Measurements from ENCODE around the gene NEK10.
"Not testable (repeated sequence)": the region's sequence is repeated elsewhere in the genome, so short reads cannot be mapped to it uniquely, and the experiment has no call there.

Gene NEK10

GRCh38 chr3:27354161-27354560, 15.0 kb downstream of the NEK10 start:
- no peak for DNase-seq (ENCODE audit: low read depth in 2 of 2)

- no peak for DNase-seq (ENCODE audit: low read depth in 2 of 2)
Measured at GRCh38 chr3:27353221-27353620, 16.0 kb downstream of the NEK10 start.

DNA sequence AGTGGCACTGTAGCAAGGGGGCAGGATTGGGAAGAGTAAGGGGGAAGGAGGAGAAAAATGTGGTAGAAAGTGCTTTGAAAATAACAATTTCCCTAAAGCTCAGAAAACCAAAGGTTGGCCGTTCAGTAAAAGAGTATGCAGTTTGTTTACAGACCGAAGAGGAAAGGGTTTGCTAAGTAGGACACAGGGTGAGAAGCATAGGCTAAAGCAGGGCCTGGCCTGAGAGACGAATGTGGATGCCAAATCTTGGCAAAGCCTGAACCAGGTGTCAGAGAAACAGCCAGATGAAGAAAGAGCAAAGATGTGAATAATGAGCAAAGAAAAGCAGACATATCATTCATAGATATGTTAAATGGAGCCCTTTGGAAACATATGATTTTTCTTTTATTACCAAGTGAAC, 17.1 kb downstream of the NEK10 start:
- no peak for DNase-seq (ENCODE audit: low read depth in 2 of 2)

DNA sequence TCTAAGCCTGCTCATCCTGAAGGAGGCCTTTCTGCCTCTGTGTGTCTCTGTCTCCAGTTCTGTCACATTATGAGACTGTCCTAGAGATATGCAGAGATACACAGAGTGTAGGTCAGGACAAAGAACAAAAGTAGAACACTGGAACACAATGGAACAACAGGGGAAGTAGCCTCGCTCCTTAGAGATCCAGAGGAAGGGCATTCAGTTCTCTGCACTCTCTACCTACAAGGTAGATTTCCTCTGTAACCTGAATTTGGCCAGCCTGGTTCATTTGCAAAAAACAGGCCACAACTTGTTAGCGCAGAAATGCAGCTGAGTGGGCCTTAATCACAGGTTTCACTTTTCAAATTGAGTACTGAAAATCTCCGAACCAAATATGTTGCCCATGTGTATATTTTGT, 19.4 kb downstream of the NEK10 start:
- no peak for DNase-seq (ENCODE audit: low read depth in 2 of 2)

GRCh38 chr3:27345959-27346865, 23.0 kb downstream of the NEK10 start:
- DNase-seq (ENCODE audit: low read depth in 2 of 2) = no peak

DNA sequence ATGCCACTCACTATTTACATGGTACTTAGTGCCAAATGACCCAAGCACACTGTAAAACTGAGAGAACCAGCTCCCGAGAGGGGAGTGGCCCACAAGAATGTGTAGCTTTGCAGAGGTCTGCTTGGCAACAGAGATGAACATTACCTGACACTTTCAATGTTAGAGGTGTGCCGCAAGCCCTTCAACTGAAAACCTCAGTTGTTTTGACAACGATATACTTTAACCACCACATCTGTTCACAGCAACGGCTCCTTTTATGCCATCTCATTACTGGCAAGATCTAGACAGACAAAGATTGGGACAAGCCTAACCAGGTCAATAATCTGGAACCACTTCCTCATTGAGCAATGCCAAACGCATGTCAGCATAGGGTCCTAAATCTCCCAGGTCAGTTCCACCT, 23.7 kb downstream of the NEK10 start:
- no peak for DNase-seq (ENCODE audit: low read depth in 2 of 2)

DNA sequence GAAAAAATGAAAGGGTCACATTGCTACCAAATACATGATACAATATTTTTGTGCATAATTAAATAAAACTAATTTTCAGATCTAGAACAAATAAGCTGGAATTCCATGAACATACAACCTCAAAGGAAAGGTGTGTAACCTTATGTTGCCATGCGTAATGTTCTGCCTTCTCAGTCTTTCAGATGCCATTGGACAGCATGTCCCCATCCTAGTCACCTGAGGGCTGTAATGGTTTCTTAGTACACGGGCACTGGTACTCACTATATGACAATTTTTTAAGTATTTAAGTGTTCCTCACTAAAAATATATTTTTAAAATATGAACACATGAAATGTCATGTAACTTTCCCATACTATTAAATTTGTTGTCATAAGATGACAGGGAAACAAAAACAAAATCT, 24.1 kb downstream of the NEK10 start:
- no peak for DNase-seq (ENCODE audit: low read depth in 2 of 2)

DNA sequence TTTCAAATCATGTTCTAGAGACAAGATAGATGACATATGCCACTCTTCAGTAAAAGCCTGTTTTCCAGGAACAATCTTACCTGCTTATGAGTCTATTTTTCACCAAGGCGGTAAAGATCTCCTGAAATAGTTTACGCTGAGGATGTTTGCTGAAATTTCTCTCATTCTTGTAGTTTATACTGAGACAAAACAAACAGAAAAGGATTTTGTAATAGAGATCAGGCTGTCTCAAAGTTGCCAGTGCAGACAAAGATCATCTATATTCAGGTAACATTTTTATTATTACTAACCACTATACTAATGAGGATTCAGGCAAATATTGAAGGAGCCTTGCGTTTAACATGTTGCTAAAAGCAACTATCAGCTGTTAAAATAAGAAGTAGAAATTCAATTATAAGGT, 25.0 kb downstream of the NEK10 start:
- no peak for DNase-seq (ENCODE audit: low read depth in 2 of 2)

GRCh38 chr3:27342267-27342666, 26.9 kb downstream of the NEK10 start:
- DNase-seq (ENCODE audit: low read depth in 2 of 2) = no peak

GRCh38 chr3:27340534-27340933, 28.6 kb downstream of the NEK10 start:
- DNase-seq (ENCODE audit: low read depth in 2 of 2) = no peak

GRCh38 chr3:27335571-27335970, 33.6 kb downstream of the NEK10 start:
- no peak for DNase-seq (ENCODE audit: low read depth in 2 of 2)

DNA sequence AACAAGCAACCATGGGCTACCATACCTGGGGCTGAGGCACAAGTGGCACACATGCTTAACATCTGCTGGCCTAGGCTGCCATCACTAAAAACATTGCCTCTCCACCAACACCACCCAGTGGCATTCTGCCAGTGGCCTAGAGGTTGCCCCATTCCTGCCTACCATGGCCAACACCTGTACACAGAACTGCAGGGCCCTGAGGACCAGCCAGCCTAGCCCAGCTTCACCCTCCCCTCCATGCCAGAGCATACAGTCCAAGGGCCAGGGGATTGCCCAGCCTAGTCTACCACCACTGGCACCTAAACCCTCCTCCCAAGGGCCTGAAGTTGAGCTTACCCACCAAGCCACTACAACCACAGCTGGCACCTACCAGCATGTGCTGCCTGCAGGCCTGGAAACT, 35.3 kb downstream of the NEK10 start:
- no peak for DNase-seq (ENCODE audit: low read depth in 2 of 2)

DNA sequence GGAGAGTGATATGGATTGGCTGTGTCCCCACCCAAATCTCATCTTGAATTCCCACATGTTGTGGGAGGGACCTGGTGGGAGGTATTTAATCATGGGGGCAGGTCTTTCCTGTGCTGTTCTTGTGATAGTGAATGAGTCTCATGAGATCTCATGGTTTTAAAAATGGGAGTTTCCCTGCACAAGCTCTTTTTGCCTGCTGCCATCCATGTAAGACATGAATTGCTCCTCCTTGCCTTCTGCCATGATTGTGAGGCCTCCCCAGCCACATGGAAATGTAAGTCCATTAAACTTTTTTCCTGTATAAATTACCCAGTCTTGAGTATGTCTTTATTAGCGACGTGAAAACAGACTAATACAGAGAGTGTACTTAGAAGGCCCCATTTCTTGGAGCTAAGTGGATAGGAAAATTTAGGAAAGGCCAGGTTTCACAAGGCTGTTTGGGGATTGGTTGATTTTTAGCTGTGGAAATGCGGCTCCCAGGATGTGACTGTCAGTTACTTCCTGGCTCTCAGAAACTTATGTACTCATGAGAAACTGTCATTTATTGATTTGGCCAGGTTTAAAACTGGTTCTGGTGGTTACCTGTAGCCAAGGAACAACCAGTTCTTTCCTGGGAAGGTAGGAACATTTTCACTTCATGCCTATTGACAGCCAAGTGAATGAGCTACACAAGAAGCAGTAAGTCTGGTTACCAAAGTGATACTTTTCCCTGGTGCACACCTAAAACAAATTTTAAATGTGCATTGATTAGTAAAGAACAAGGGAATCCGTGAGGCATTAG, 40.0 kb downstream of the NEK10 start:
- not testable (repeated sequence) for DNase-seq (ENCODE audit: low read depth in 2 of 2)

DNA sequence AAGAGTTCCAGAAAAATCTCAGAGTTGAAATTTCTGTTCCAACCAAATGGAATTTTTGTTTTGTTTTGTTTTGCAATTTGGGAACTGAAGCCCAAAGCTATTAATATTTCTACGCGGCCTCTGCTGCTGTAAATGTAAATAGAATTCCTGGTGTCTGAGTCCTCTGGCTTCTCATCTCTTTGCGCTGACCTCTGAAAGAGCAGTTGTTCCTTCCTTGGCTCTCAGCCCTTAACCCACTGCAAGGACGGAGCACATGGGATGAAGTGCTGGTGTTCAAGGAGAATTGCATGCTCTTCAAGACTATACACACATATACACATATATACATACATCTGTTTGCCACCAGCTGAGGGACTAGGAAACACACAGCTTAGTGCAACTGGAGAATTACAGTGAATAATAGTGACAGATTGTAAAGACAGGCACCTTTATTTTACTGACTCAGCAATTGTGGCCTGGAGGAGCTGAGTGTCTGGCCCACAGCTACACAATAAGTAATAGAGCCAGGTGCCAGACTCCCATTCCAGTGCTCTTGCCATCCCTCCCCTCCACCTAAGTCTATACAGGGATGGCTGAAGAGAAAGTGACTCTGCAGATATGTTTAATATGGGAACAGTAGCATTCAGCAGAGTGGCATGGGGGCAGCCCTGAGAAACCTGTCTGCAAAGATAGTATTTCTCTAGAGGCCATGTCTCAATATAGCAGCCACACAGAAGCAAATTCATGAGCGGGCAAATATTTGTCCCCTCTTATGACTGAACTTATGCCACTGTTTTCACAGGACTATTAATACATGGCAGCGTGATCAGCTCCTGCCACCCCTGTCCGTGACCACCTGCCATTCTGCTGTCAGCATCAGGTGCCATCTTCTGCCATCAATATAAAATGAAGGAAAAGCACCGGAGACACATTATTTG, 42.3 kb downstream of the NEK10 start:
- DNase-seq (ENCODE audit: low read depth in 2 of 2) = no peak

DNA sequence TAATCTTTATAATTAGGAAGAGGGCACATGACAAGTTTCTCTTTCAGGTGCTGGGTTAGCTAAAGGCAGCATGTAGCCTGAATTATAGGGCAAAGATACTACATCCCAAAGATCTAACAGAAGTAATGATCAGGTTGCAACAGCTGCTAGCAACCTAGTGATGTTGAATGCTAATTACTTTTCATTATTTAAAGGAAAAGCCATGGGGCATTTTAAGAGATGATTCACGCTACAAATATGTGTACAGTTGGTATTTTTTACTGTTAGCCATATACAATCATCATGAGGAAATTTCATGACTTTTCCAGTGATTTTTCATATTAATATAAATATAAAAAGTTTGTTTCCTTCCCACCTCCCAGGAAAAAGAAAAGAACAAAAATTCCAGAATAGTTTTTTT, 43.0 kb downstream of the NEK10 start:
- no peak for DNase-seq (ENCODE audit: low read depth in 2 of 2)

DNA sequence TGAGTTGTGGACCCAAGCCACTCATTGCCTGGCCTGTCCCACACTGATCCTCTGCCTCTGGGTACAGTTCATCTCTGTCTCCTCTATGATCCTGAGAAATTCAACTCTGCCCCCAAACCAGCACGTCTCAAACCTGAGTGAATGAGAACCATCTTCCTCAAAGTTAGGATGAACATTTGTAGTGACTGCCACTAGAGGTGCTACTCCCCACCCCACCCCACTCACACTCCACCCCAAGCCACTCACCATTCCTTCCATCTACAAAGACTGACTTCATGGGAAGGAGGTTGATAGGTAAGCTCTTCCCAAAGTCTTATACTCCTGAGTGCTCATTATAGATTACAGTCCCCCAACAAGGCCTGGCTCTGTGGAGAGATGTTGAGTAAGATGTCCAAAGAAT, 43.8 kb downstream of the NEK10 start:
- DNase-seq (ENCODE audit: low read depth in 2 of 2) = no peak

DNA sequence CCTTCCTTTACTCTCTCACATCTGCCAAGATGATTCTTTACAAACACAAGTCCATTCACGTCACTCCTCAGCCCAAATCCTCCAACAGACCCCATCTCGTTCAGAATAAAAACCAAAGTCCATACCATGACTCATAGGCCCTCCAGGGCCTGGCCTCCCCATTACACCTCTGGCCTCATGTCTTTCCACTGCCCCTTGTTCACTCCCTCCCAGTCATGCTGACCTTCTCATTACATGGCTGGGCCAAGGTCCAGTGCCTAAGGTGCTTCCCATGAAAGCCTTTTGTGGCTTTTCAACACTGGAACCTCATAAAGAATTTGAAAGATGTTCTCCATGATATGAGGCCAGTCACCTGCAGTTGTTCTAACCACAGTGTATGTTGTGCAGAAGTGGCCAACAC, 44.5 kb downstream of the NEK10 start:
- DNase-seq (ENCODE audit: low read depth in 2 of 2) = no peak

- DNase-seq (ENCODE audit: low read depth in 2 of 2) = no peak
Measured at GRCh38 chr3:27323087-27323570, 46.1 kb downstream of the NEK10 start.

GRCh38 chr3:27322634-27323033, 46.5 kb downstream of the NEK10 start:
- DNase-seq (ENCODE audit: low read depth in 2 of 2) = no peak

DNA sequence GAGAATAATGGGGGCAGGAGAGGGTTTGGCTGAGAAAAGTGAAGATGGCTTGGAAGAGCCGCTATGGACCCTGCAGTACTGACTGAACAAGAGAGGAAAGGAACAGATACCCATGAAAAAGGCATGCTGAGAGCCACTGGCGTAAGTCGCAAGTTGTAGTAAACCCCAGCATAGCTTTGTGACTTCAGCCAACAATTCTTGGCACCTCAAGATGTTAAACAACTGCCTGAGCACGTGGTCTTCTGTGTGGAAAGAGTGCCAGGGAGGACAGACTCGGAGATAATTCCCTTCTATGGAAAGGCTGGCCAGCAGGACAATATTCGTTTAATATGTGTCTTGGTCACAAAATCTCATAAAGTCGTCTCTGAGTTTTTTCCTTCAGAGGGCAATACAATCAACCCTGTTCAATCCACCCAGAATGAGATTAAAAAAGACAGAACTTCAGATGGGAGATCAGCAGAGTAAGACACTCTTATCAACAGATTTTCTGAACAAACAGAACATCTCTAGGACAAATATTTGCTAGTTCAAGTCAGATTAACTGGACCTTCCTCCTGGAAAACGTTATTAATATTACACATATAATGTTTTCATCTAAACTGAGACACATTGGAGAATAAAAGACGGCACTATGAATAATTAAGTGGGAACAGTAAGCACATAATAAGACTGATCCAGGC, 49.2 kb downstream of the NEK10 start:
- DNase-seq (ENCODE audit: low read depth in 2 of 2) = no peak

- no peak for DNase-seq (ENCODE audit: low read depth in 2 of 2)
Measured at GRCh38 chr3:27319304-27319703, 49.9 kb downstream of the NEK10 start.

Measured in stimulated activated CD8-positive, alpha-beta memory T cell treated with anti-CD3 and anti-CD28 coated beads, Interleukin-7, amount 100 ng/mL, for 4 hours (primary cell).